Neural crest cell (in vitro differentiated cells): ENCODE measurements around the gene CFAP73. TPM values are rescaled to one million over a fixed set of nuclear protein-coding genes. Genes with fewer than 3 reads are reported as not detected.

Experiments
- DNase-seq: peaks from one replicate; pipeline ENCODE4 v3.0.0; 2021; ENCODE audit warnings: low read depth, mixed read lengths, low spot score
- H3K27ac Mint-ChIP-seq: one replicate; pipeline ENCODE4 v1.8.0; 2021; ENCODE audit warnings: mild to moderate bottlenecking, mixed read lengths; ENCODE audit not compliant: unreplicated experiment
- H3K27me3 Mint-ChIP-seq: 2 replicates; pipeline ENCODE4 v1.8.0; 2021; ENCODE audit warnings: low read depth, mild to moderate bottlenecking, mixed read lengths
- H3K36me3 Mint-ChIP-seq: 2 replicates; pipeline ENCODE4 v1.8.0; 2021; ENCODE audit warnings: low read depth, mild to moderate bottlenecking, mixed read lengths
- H3K4me1 Mint-ChIP-seq: 2 replicates; pipeline ENCODE4 v1.8.0; 2021; ENCODE audit warnings: mixed read lengths
- H3K4me3 Mint-ChIP-seq: one replicate; pipeline ENCODE4 v1.8.0; 2021; ENCODE audit warnings: mild to moderate bottlenecking, mixed read lengths
- H3K9me3 Mint-ChIP-seq: 2 replicates; pipeline ENCODE4 v1.8.0; 2021; ENCODE audit warnings: mixed read lengths
- total RNA-seq: library from RNA; stranded (reverse); gene quantifications from 2 replicates; pipeline ENCODE4 v1.2.1, GENCODE V29; 2021
- TF ChIP-seq, protein P1 (sequence below): fragments of 200-600 bp; sonication (generic); conservative IDR thresholded peaks from 2 replicates; pipeline ENCODE4 v1.5.0; 2021; ENCODE audit warnings: antibody characterized with exemption, mild to moderate bottlenecking

The CFAP73 gene
- total RNA-seq, 1 donor from 2014 or later: not detected

DNA sequence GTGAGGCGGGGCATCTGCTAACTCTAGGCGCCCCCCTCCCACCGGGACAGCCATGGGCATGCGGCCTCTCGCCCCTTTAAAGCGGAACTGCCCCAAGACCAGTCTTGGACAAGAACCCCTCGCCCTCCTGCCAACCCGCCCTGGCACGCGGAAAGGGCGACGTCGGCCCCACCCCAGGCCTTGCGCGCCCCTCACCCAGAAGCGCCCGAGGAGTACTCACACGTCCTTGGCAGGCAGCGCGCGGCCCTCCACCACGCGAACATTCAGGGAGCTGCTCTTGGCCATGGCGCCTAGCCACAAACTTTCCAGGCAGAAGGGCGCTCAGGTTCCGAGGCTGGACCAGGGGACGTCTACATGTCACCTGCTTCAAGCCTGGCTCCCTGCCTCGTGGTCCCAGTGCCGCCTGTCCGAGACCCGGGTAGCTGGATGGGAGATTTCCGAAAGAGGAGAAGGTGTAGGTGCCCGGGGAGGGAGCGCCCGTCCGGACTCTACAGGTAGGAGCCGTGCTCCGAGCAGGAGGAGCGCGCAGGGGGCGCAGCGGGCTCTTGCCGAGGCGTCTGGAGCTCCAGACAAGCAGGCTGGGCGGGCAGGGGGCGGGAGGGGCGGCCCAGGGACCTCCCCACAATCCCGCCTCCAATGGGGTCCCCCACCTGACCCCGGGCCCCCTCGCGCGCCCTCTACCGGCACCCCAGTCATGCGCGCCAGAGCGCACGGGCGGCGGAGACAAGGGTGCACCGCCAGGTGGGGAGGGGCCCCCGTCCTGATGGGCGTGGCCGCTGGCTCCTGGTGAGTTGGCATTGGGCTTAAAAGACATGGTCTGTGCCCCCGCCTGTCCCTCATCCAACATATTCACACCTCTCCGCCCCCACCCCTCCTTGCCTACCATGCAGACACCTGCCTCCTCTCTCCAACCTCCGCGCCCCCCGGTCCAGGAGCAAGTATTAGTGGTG, 14.1 kb upstream of the CFAP73 start, which contains the start of gene RASAL1:
Gene RASAL1 (minus strand): TSS at position 584 of the 950 bp plus-strand sequence. CDS start 299 bp downstream, at position 285.
- Mint-ChIP-seq H3K4me1 (no peaks in the 10 kb centered on the region), H3K4me3 (no peak within 1 kb of the TSS), H3K27me3 (peaks cover 73% of the 10 kb centered on the region), H3K36me3 (no peaks in the 10 kb centered on the region), H3K27ac (no peak within 1 kb of the TSS), H3K9me3 (no peaks in the 10 kb centered on the region)
- TF ChIP-seq, protein P1, sequence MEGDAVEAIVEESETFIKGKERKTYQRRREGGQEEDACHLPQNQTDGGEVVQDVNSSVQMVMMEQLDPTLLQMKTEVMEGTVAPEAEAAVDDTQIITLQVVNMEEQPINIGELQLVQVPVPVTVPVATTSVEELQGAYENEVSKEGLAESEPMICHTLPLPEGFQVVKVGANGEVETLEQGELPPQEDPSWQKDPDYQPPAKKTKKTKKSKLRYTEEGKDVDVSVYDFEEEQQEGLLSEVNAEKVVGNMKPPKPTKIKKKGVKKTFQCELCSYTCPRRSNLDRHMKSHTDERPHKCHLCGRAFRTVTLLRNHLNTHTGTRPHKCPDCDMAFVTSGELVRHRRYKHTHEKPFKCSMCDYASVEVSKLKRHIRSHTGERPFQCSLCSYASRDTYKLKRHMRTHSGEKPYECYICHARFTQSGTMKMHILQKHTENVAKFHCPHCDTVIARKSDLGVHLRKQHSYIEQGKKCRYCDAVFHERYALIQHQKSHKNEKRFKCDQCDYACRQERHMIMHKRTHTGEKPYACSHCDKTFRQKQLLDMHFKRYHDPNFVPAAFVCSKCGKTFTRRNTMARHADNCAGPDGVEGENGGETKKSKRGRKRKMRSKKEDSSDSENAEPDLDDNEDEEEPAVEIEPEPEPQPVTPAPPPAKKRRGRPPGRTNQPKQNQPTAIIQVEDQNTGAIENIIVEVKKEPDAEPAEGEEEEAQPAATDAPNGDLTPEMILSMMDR: peak; percentile 60
- no peak for DNase-seq

DNA sequence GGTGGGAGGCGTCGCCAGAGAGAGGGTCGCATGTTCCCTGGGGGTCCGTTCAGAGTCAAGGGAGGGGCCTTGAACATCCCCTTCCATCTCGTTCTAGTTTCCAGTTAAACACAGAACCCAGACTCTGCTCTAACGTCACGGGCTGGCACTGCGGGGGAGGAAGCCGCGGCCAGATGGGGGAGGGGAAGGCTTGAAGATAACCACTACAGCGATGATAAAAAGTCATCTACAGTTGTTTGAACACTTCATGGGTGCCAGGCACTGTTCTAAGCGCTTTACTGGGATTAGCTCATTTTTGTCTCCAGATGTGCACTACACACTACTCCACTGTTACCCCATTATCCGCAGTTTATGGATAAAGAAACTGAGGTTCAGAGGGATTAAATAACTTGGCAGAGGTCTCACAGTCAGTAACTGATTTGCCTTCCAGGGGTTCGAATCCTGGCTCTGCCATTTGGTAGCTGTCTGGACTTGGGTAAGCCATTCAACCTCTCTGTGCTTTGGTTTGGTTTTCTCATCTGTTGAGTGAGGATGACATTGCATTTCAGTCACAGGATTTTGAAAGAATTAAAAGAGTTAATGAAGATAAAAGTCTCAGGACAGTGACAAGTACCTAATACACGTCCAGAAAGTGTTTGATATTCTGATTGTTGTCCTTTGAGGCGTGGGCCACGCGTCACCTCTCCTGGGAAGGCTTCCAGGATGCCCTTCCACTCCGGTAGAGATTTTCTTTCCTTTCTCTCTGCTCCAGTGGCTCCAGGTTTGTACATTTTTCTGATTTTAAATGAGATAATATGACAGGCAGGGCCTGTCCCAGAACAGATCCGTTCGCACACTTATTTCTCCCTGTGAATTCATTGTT, 13.2 kb upstream of the CFAP73 start:
- Mint-ChIP-seq H3K9me3 (no peaks in the 10 kb centered on the region), H3K36me3 (no peaks in the 10 kb centered on the region), H3K27ac (no peak overlapping the region), H3K4me3 (no peak overlapping the region), H3K4me1 (no peaks in the 10 kb centered on the region), H3K27me3 (peaks cover 74% of the 10 kb centered on the region)
- TF ChIP-seq, protein P1: no peak
- no peak for DNase-seq

DNA sequence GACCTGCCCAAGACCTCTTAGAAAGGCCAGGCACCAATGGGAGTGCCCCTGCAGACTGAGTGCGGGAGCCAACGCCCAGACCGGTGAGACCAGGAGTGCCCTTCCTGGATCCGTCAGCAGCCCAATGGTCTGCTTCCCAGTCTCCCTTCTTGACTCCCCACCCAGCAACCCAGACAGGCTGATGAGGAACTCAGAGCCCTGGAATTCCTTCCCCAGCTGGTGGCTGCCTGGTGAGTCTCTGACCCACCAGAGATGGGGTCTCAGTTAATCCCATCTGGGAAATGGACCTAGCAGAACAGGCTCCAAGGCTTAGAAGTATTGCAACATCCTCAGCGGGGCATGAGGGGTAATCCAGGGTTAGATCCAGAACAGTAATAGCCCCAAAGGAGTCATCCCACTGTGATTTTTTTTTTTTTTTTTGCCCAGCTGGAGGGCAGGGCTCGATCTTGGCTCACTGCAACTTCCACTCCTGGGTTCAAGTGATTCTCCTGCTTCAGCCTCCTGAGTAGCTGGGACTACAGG, 12.5 kb upstream of the CFAP73 start:
- Mint-ChIP-seq H3K27ac (no peak overlapping the region), H3K27me3 (peaks cover 67% of the 10 kb centered on the region), H3K4me1 (no peaks in the 10 kb centered on the region), H3K4me3 (no peak overlapping the region), H3K36me3 (no peaks in the 10 kb centered on the region), H3K9me3 (no peaks in the 10 kb centered on the region)
- no peak for DNase-seq
- TF ChIP-seq, protein P1: no peak

DNA sequence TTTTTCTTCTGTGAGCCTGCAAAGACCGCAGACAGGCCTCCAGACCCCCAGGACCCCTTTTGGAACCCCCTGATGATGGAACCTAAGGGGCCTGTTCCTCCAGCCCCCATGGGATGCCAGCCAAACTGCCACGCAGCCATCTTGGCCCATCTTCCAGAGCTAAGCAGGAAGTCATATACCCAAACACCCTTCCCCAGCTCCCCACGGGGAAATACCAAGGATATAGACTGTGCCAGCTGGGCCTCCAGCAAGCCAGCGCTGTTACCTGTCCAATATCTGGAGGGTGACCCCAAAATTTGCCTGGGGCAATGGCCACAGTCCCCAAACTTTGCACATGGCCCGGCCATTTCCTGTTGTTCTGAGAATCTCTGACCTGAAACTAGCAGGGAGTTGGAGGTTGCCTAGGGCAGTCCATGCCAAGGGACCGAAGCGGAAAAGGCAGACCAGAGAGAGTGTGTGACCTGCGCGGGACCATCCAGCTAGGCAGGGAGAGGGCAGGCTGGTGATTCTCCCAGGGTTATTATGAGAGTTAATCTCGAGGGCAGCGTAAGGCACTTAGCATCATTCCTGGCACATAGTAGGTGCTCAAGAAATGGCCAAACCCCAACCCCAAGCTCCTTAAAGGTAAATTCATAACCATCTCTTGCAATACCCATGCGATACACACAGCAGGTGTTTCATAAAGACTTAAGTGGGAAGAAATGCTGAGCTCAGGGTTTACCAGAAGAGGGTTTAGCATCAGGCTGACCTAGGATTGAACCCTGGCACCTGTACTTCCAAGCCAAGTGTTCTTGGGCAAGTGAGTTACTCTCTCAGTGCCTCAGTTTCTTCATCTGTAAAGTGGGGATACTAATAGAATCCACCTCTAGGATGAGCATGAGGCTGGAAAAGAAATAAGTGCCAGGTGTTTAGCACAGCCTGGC, 11.4 kb upstream of the CFAP73 start:
- DNase-seq: no peak
- Mint-ChIP-seq H3K36me3 (no peaks in the 10 kb centered on the region), H3K27ac (no peak overlapping the region), H3K9me3 (no peaks in the 10 kb centered on the region), H3K4me3 (no peak overlapping the region), H3K27me3 (peaks cover 56% of the 10 kb centered on the region), H3K4me1 (no peaks in the 10 kb centered on the region)
- TF ChIP-seq, protein P1: no peak
